Esophagus squamous epithelium (tissue), 4 donors: ENCODE results near the gene MROH8.

Experiments
- POLR2A ChIP-seq, 4 donors: fragments of 450-650 bp; IDR thresholded peaks; one replicate each; pipeline ENCODE4 v1.6.1; 2017; ENCODE audit warnings: antibody characterized with exemption in 4 of 4, mild to moderate bottlenecking in 4 of 4, moderate library complexity in 3 of 4
- TF ChIP-seq, protein P1 (sequence below), 6 experiments: fragments of 450-650 bp in 4 of 6; fragments of 200-600 bp in 2 of 6; sonication (generic) in 2 of 6; IDR thresholded peaks; one replicate each; pipeline ENCODE4 v1.5.1; 2016 to 2019; ENCODE audit warnings: antibody characterized with exemption in 6 of 6, mild to moderate bottlenecking in 4 of 6, moderate library complexity in 4 of 6

DNA sequence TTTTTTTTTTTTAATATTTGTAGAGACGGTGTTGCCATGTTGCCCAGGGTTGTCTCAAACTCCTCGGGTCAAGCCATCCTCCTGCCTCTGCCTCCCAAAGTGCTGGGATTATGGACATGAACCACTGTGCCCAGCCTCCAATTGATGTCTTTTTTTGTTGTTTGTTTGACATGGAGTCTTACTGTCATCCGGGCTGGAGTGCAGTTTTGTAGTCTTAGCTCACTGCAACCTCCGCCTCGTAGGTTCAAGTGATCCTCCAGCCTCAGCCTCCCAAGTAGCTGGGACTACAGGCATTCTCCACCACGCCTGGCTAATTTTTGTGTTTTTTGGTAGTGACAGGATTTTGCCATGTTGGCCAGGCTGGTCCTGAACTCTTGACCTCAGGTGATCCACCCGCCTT lies 9.4 kb upstream of the MROH8 start:
- TF ChIP-seq, protein P1, sequence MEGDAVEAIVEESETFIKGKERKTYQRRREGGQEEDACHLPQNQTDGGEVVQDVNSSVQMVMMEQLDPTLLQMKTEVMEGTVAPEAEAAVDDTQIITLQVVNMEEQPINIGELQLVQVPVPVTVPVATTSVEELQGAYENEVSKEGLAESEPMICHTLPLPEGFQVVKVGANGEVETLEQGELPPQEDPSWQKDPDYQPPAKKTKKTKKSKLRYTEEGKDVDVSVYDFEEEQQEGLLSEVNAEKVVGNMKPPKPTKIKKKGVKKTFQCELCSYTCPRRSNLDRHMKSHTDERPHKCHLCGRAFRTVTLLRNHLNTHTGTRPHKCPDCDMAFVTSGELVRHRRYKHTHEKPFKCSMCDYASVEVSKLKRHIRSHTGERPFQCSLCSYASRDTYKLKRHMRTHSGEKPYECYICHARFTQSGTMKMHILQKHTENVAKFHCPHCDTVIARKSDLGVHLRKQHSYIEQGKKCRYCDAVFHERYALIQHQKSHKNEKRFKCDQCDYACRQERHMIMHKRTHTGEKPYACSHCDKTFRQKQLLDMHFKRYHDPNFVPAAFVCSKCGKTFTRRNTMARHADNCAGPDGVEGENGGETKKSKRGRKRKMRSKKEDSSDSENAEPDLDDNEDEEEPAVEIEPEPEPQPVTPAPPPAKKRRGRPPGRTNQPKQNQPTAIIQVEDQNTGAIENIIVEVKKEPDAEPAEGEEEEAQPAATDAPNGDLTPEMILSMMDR (IDR thresholded peaks at IDR 0.05) = no peak
- TF ChIP-seq POLR2A (IDR thresholded peaks at IDR 0.05) = no peak
